Astrocyte (in vitro differentiated cells and primary cell): ENCODE measurements around the gene NIT1. TPM values are rescaled to one million over a fixed set of nuclear protein-coding genes. Genes with fewer than 3 reads are reported as not detected.
A peak's percentile ranks its signal among the peaks of the same experiment; 100 is the strongest.

ENCODE experiments used
- DNase-seq: peaks from one replicate; pipeline ENCODE4 v3.0.0-alpha.2; 2010; ENCODE audit warnings: low read depth
- FAIRE-seq: peaks from 2 replicates; lab custom pipeline; 2011; peaks lifted over from hg19 to GRCh38; lab: Jason Lieb, UNC
- H2AFZ ChIP-seq: 2 replicates; pipeline ENCODE4 v1.6.0; 2012; ENCODE audit warnings: low read depth, low read length, inconsistent platforms
- H3K27ac ChIP-seq: 2 replicates; pipeline ENCODE4 v1.5.1; 2011; ENCODE audit warnings: low read depth, low read length, inconsistent platforms
- H3K27me3 ChIP-seq: 2 replicates; pipeline ENCODE4 v1.6.0; 2011; ENCODE audit warnings: low read length, inconsistent platforms; ENCODE audit not compliant: insufficient read depth
- H3K36me3 ChIP-seq: 2 replicates; pipeline ENCODE4 v1.5.1; 2011; ENCODE audit warnings: low read length, inconsistent platforms; ENCODE audit not compliant: insufficient read depth
- H3K4me1 ChIP-seq: 2 replicates; pipeline ENCODE4 v1.5.1; 2011; ENCODE audit warnings: low read length, inconsistent platforms; ENCODE audit not compliant: insufficient read depth
- H3K4me2 ChIP-seq: 2 replicates; pipeline ENCODE4 v1.6.0; 2012; ENCODE audit warnings: low read length, inconsistent platforms
- H3K4me3 ChIP-seq: 2 replicates; pipeline ENCODE4 v1.5.1; 2011; ENCODE audit warnings: low read depth, mild to moderate bottlenecking, low read length, inconsistent platforms; ENCODE audit not compliant: insufficient read depth
- H3K79me2 ChIP-seq: 2 replicates; pipeline ENCODE4 v1.6.0; 2012; ENCODE audit warnings: mild to moderate bottlenecking, low read length, inconsistent platforms; ENCODE audit not compliant: insufficient read depth
- H3K9ac ChIP-seq: 2 replicates; pipeline ENCODE4 v1.6.0; 2012; ENCODE audit warnings: mild to moderate bottlenecking, low read length, inconsistent platforms
- H3K9me3 ChIP-seq: 2 replicates; pipeline ENCODE4 v1.5.1; 2012; ENCODE audit warnings: low read depth, mild to moderate bottlenecking, low read length, inconsistent platforms; ENCODE audit not compliant: insufficient read depth
- H4K20me1 ChIP-seq: 2 replicates; pipeline ENCODE4 v1.6.0; 2012; ENCODE audit warnings: low read length, inconsistent platforms; ENCODE audit not compliant: insufficient read depth
- H3K27ac Mint-ChIP-seq: one replicate; pipeline ENCODE4 v1.8.0; 2021; ENCODE audit warnings: mild to moderate bottlenecking, mixed read lengths; ENCODE audit not compliant: unreplicated experiment
- H3K27me3 Mint-ChIP-seq: one replicate; pipeline ENCODE4 v1.8.0; 2021; ENCODE audit warnings: low read depth, mixed read lengths; ENCODE audit not compliant: unreplicated experiment
- H3K36me3 Mint-ChIP-seq: one replicate; pipeline ENCODE4 v1.8.0; 2021; ENCODE audit warnings: low read depth, mixed read lengths; ENCODE audit not compliant: unreplicated experiment
- H3K4me1 Mint-ChIP-seq: one replicate; pipeline ENCODE4 v1.8.0; 2021; ENCODE audit warnings: low read depth, mixed read lengths; ENCODE audit not compliant: unreplicated experiment
- H3K4me3 Mint-ChIP-seq: one replicate; pipeline ENCODE4 v1.8.0; 2021; ENCODE audit warnings: mild to moderate bottlenecking, moderate library complexity, mixed read lengths; ENCODE audit not compliant: unreplicated experiment
- H3K9me3 Mint-ChIP-seq: one replicate; pipeline ENCODE4 v1.8.0; 2021; ENCODE audit warnings: mild to moderate bottlenecking, mixed read lengths; ENCODE audit not compliant: unreplicated experiment
- EZH2 ChIP-seq: IDR thresholded peaks from 2 replicates; pipeline ENCODE4 v1.6.1; 2012; ENCODE audit warnings: mild to moderate bottlenecking, low read length, inconsistent platforms; ENCODE audit not compliant: insufficient read depth
- total RNA-seq: library from RNA; stranded (reverse); gene quantifications from 2 replicates; pipeline ENCODE4 v1.2.1, GENCODE V29; 2021
- TF ChIP-seq, protein P1 (sequence below): IDR thresholded peaks from 2 replicates; pipeline ENCODE4 v1.5.1; 2011; ENCODE audit warnings: low read depth, mild to moderate bottlenecking, inconsistent platforms, low read length, moderate library complexity; ENCODE audit not compliant: insufficient read depth

Gene NIT1
- total RNA-seq, 1 donor from 2014 or later = 25.9 TPM

DNA sequence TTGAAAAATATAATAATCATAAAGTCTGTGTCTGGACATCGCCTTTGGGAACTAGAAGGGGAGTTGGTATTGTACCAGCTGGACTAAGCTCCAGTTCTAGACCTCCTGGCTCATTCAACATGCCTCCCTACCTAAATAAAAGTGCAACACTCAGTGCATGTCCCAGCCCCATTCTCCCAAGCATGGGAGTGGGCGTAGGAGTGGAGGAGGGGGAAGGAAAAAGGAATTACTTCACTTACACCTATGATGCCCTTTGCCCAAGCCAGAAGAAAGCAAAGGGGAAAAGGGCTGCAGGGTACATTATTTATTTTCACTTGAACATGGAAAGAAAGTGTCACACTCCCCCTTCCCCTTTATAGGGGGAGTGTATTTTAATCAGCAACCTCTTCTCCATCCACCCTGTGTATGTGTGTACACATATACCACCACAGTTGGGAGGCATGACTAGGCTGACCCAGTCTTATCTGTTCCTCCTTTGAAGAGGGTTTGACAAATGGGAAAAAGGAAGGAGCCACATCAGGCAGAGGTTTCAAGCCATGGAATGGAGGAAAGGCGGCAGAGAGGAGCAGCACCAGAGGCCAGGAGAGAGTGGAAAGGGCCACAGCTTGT, 3.2 kb downstream of the NIT1 start:
- Histone ChIP-seq H3K4me1 (peaks cover 20% of the 10 kb centered on the region), H2AFZ (no peak overlapping the region), H3K79me2 (peaks cover 68% of the 10 kb centered on the region), H3K27me3 (no peaks in the 10 kb centered on the region), H3K36me3 (peaks cover 33% of the 10 kb centered on the region), H3K4me2 (no peak overlapping the region), H3K9me3 (no peaks in the 10 kb centered on the region), H3K9ac (no peak overlapping the region), H3K27ac (no peak overlapping the region), H3K4me3 (no peak overlapping the region), H4K20me1 (peaks cover 35% of the 10 kb centered on the region)
- no peaks in the 10 kb centered on the region for H3K27me3 Mint-ChIP-seq
- H3K4me3 Mint-ChIP-seq = peak overlapping the region; percentile 71
- peaks cover 25% of the 10 kb centered on the region for H3K36me3 Mint-ChIP-seq
- no peak for FAIRE-seq
- no peak for DNase-seq
- peak overlapping the region; percentile 66 for H3K27ac Mint-ChIP-seq
- H3K9me3 Mint-ChIP-seq = no peaks in the 10 kb centered on the region
- no peak for TF ChIP-seq EZH2
- TF ChIP-seq, protein P1, sequence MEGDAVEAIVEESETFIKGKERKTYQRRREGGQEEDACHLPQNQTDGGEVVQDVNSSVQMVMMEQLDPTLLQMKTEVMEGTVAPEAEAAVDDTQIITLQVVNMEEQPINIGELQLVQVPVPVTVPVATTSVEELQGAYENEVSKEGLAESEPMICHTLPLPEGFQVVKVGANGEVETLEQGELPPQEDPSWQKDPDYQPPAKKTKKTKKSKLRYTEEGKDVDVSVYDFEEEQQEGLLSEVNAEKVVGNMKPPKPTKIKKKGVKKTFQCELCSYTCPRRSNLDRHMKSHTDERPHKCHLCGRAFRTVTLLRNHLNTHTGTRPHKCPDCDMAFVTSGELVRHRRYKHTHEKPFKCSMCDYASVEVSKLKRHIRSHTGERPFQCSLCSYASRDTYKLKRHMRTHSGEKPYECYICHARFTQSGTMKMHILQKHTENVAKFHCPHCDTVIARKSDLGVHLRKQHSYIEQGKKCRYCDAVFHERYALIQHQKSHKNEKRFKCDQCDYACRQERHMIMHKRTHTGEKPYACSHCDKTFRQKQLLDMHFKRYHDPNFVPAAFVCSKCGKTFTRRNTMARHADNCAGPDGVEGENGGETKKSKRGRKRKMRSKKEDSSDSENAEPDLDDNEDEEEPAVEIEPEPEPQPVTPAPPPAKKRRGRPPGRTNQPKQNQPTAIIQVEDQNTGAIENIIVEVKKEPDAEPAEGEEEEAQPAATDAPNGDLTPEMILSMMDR = no peak
- H3K4me1 Mint-ChIP-seq = peaks cover 25% of the 10 kb centered on the region

DNA sequence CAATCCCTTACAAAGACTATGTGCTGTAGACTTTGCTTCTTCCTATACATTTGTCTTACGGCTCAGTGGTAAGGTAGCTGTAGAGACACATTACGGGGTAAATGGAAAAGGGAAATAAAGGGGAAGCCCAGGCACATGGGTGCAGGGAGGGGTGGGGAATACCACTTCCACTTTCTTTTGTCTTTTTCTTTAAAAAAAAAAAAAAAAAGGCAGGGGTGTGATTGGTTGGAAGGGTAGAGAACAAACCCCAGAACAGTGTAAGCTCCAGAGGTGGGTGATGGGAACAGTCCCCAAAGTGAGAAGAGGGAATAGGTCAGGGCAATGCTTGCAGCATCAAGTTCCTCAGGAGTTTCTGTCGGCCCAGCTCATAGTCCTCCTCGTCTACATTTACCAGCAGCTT, 3.9 kb downstream of the NIT1 start:
- Histone ChIP-seq H2AFZ (no peak overlapping the region), H3K9ac (no peak overlapping the region), H3K27ac (no peak overlapping the region), H3K4me3 (no peak overlapping the region), H3K9me3 (no peaks in the 10 kb centered on the region), H3K4me1 (peaks cover 17% of the 10 kb centered on the region), H3K27me3 (no peaks in the 10 kb centered on the region), H3K4me2 (no peak overlapping the region), H4K20me1 (peaks cover 39% of the 10 kb centered on the region), H3K79me2 (peaks cover 66% of the 10 kb centered on the region), H3K36me3 (peaks cover 36% of the 10 kb centered on the region)
- Mint-ChIP-seq H3K27ac (no peak overlapping the region), H3K36me3 (peaks cover 27% of the 10 kb centered on the region), H3K4me3 (no peak overlapping the region), H3K4me1 (peaks cover 29% of the 10 kb centered on the region), H3K9me3 (no peaks in the 10 kb centered on the region), H3K27me3 (no peaks in the 10 kb centered on the region)
- no peak for TF ChIP-seq EZH2
- TF ChIP-seq, protein P1 = no peak
- DNase-seq (no peak), FAIRE-seq (no peak)

DNA sequence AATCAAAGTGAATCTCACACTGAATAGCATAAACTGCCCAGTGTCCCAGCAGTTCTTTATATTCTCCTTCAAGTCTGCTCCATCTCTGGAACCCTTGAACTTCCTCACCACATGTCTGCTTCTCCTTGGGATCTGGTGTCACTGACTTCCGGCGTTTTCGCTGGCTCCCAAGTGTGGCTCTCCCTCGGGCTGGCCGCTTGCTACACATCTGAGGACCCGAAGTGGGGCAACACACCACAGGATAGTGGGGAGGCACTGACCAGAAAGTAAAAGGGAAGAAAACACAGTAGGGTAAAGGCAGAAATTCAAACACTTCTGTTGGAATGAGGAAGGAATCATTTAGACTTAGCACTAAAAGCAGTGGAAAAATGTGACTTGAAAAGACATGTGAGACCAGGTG, 5.1 kb downstream of the NIT1 start:
- Histone ChIP-seq H3K36me3 (peaks cover 46% of the 10 kb centered on the region), H3K4me3 (no peak overlapping the region), H3K9ac (no peak overlapping the region), H2AFZ (no peak overlapping the region), H3K4me2 (no peak overlapping the region), H3K27me3 (no peaks in the 10 kb centered on the region), H3K27ac (no peak overlapping the region), H3K9me3 (no peaks in the 10 kb centered on the region), H4K20me1 (peaks cover 50% of the 10 kb centered on the region), H3K79me2 (peaks cover 67% of the 10 kb centered on the region), H3K4me1 (peaks cover 16% of the 10 kb centered on the region)
- Mint-ChIP-seq H3K9me3 (no peaks in the 10 kb centered on the region), H3K4me1 (peaks cover 34% of the 10 kb centered on the region), H3K36me3 (peaks cover 36% of the 10 kb centered on the region), H3K4me3 (no peak overlapping the region), H3K27me3 (no peaks in the 10 kb centered on the region), H3K27ac (no peak overlapping the region)
- TF ChIP-seq, protein P1 = no peak
- TF ChIP-seq EZH2 = no peak
- FAIRE-seq (no peak), DNase-seq (no peak)
